Measurements from ENCODE around the gene SMC1A.
"Not testable (repeated sequence)": the region's sequence is repeated elsewhere in the genome, so short reads cannot be mapped to it uniquely, and the experiment has no call there.

GRCh38 chrX:53468659-53469058 lies 46.2 kb upstream of the SMC1A start:
- not testable (repeated sequence) for TF ChIP-seq EZH2 (IDR thresholded peaks at IDR 0.05); POLR2AphosphoS5 (IDR thresholded peaks at IDR 0.05; ENCODE audit: borderline replicate concordance, low read depth, low read length); FOXP2 (optimal IDR thresholded peaks at IDR 0.05; ENCODE audit: control extremely low read depth, extremely low read length, insufficient read depth)
